ENCODE results near the gene OR56B4.

DNA sequence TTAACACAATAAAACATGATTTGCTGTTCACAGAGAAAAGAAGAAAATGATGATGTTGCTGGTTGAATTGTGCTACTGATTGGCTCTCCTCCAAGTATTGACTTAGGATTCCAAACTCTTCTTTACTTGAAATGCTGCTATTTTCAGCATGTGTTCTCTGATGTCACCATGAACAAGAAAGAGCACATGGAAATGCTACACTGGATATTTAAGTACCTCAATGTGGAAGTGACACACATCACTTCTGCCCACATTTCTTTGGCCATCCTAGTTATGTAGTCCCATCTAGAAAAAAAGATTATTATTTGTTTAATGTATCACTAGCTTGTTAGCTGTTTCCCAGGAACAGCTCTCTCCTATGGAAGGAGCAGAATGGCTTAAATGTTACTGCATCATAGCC, 35.5 kb downstream of the OR56B4 start:
- TF ChIP-seq ELF4 (IDR thresholded peaks at IDR 0.05), result no peak
- TF ChIP-seq BHLHE40 (IDR thresholded peaks at IDR 0.05; ENCODE audit: borderline replicate concordance), result no peak
- no peak for TF ChIP-seq LEF1 (IDR thresholded peaks at IDR 0.05; ENCODE audit: borderline replicate concordance)
- TF ChIP-seq FOXK2 (IDR thresholded peaks at IDR 0.05), result no peak
- TF ChIP-seq SP1 (IDR thresholded peaks at IDR 0.05), result no peak
- TF ChIP-seq FOXA1 (IDR thresholded peaks at IDR 0.05), result no peak
